ENCODE results near the gene CDYL2.
A peak's percentile ranks its signal among the peaks of the same experiment; 100 is the strongest.

The CDYL2 gene, protein sequence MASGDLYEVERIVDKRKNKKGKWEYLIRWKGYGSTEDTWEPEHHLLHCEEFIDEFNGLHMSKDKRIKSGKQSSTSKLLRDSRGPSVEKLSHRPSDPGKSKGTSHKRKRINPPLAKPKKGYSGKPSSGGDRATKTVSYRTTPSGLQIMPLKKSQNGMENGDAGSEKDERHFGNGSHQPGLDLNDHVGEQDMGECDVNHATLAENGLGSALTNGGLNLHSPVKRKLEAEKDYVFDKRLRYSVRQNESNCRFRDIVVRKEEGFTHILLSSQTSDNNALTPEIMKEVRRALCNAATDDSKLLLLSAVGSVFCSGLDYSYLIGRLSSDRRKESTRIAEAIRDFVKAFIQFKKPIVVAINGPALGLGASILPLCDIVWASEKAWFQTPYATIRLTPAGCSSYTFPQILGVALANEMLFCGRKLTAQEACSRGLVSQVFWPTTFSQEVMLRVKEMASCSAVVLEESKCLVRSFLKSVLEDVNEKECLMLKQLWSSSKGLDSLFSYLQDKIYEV

GRCh38 chr16:80804526-80805383 is at the start of gene CDYL2:
CDYL2 (minus strand) TSS chr16:80804598; CDS start chr16:80804173, 425 bp downstream.
- 0 out of 2 replicates have a peak, but pooled peaks have one; percentile 43 for TF ChIP-seq POLR2A (IDR thresholded peaks at IDR 0.05; ENCODE audit: low read depth, low read length)
- FAIRE-seq: no peak
- DNase-seq (ENCODE audit: insufficient read length, low spot score): peak; percentile 68

DNA sequence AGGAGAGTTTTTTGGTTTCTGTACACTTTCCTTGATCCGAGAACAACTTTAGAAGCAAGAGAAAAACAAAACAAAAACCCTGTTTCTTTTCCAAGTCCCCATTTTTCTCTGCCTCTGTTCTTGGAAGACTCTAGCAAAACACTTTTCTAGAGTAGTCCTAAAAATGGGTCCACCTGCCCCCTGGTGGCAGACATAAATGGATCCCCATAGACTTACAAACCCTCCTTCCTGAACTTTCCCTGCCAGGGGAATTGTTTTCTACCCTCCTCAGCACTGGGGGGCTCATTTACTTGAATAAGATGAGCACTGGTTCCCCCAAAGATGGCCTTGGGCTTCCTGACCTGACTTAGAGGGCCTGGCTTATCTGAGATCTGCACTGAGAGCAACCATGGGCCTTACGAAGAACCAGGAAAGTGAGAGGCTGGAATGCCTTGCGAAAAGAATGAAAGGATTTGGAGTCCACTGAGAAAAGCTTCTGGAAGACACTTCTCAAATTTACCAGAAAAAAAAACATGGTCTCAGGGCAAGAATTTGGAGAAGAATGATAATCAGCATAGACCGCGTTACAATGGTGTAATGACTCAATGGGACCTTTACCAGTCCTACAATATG is 48.0 kb upstream of the CDYL2 start:
- no peak for FAIRE-seq
- TF ChIP-seq POLR2A (IDR thresholded peaks at IDR 0.05; ENCODE audit: low read depth, low read length): no peak
- peak; percentile 18 for DNase-seq (ENCODE audit: insufficient read length, low spot score)

DNA sequence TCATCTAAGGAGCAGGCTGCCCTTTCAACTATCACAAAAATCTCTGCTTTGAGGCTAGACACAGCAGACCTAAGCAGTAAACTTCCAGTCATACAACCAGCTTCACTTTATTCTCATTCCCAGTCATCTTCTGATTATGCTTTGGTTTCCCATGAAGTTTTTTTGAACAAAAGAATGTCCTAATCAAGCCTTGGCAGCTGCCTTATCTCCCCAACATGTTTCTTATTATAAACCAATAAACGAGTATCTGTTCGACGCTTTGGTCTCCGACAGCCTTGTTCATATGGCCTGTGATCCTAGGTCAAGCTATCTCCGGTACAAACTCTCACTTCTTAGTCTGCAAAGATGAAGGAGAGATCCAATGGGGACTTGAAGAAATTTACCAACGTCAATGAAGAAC is 47.4 kb upstream of the CDYL2 start:
- TF ChIP-seq POLR2A (IDR thresholded peaks at IDR 0.05; ENCODE audit: low read depth, low read length): no peak
- FAIRE-seq: no peak
- no peak for DNase-seq (ENCODE audit: insufficient read length, low spot score)

DNA sequence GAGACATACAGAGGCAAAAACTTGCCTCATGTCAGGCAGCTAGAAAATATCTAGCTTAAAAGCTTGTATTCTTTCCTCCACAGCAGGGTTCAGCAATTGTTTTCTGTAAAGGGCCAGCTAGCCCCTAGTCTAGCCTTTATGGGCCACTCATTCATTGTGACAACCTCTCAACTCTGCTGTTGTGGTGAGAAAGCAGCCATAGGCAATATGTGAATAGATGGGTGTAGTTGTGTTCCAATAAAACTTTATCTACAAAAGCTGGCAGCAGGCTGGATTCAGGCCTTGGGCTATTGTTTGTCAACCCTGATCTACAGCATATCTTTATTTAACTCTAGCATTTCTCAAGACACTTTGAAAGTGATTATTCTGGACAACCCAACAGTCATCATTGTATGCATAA is 46.4 kb upstream of the CDYL2 start:
- no peak for TF ChIP-seq POLR2A (IDR thresholded peaks at IDR 0.05; ENCODE audit: low read depth, low read length)
- DNase-seq (ENCODE audit: insufficient read length, low spot score) (no peak), FAIRE-seq (no peak)

DNA sequence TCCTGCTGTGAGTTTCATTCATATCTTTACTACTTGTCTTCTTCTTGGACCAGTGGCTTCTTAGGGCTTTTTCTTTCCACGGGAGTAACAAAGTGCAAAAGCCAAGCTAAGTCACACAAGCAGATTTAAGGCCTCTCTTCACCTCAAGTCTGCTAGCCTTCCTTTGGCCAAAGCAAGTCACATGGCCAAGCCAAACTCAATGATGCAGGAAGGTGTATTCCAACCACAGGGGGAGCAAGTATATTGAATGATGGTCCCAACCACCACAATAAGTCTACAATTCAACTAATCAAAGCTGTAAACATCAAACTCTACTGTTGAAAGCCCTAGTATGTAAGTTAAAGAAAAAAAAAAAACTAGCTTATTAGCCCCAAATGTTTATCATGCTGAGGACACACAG is 44.5 kb upstream of the CDYL2 start:
- FAIRE-seq: no peak
- DNase-seq (ENCODE audit: insufficient read length, low spot score): no peak
- TF ChIP-seq POLR2A (IDR thresholded peaks at IDR 0.05; ENCODE audit: low read depth, low read length): no peak

GRCh38 chr16:80846680-80847079 is 42.3 kb upstream of the CDYL2 start:
- TF ChIP-seq POLR2A (IDR thresholded peaks at IDR 0.05; ENCODE audit: low read depth, low read length): no peak
- DNase-seq (ENCODE audit: insufficient read length, low spot score) (no peak), FAIRE-seq (no peak)

DNA sequence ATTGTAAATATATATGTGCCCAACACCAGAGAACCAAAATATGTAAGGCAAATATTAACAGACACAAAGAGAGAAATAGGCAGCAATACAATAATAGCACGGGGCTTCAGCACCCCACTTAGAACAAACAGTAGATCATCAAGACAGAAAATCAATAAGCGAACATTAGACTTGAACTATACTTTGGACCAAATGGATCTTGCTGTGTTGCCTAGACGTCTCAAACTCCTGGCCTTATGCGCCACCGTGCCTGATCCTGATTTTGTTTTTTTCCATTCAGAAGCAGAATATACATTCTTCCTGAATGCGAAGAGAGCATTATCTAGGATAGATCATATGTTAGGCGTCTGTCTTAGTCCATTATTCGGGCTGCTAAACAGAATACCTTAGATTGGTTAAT is 41.9 kb upstream of the CDYL2 start:
- TF ChIP-seq POLR2A (IDR thresholded peaks at IDR 0.05; ENCODE audit: low read depth, low read length): no peak
- DNase-seq (ENCODE audit: insufficient read length, low spot score) (no peak), FAIRE-seq (no peak)

DNA sequence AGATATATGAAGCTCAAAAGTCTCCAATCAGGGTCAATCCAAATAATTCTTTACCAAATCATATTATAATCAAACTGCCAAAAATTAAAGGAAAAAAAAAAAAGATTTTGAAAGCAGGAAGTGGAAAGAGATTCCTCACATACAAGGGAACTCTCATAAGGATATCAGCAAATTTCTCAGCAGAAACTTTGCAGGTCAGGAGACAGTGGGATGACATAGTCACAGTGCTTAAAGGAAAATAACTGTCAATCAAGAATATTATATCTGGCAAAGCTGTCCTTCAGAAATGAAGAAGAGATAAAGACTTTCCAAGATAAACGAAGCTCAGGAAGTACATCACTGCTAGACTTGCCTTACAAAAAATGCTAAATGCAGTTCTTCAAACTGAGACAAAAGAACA is 40.0 kb upstream of the CDYL2 start:
- FAIRE-seq: no peak
- TF ChIP-seq POLR2A (IDR thresholded peaks at IDR 0.05; ENCODE audit: low read depth, low read length): no peak
- no peak for DNase-seq (ENCODE audit: insufficient read length, low spot score)

- FAIRE-seq (no peak), DNase-seq (ENCODE audit: insufficient read length, low spot score) (no peak)
- TF ChIP-seq POLR2A (IDR thresholded peaks at IDR 0.05; ENCODE audit: low read depth, low read length): no peak
These were observed 36.8 kb upstream of the CDYL2 start for GRCh38 chr16:80841231-80841630.

DNA sequence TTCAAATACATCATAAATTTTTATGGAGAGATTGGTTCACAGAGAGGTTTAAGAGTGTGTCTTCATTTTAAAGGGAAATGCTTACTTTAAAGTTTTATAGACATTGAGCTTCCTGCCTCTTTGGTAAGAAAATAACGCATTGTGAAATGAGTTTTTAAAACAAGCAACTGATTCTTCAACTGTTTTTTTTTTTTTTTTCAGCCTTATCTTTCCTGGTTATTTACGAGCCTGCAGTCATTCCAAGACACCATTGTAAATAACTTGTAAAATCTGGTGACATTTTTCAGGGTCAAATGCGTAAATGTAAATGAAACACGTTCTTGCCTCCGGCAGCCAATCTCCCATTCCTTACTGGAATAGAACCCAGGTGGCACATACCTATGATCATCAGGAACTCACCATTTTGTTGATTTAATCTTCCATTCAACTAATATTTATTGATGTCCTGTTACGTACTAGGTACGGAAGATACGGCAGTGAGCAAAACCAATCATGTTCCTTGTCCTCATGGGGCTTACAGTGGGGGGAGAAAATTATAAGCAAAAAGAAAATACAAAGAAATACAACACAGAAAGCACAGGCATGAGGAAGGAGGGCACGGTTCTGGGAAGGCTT is 33.2 kb upstream of the CDYL2 start:
- FAIRE-seq (no peak), DNase-seq (ENCODE audit: insufficient read length, low spot score) (no peak)
- TF ChIP-seq POLR2A (IDR thresholded peaks at IDR 0.05; ENCODE audit: low read depth, low read length): no peak

GRCh38 chr16:80836846-80837245 is 32.4 kb upstream of the CDYL2 start:
- no peak for TF ChIP-seq POLR2A (IDR thresholded peaks at IDR 0.05; ENCODE audit: low read depth, low read length)
- DNase-seq (ENCODE audit: insufficient read length, low spot score) (no peak), FAIRE-seq (no peak)

DNA sequence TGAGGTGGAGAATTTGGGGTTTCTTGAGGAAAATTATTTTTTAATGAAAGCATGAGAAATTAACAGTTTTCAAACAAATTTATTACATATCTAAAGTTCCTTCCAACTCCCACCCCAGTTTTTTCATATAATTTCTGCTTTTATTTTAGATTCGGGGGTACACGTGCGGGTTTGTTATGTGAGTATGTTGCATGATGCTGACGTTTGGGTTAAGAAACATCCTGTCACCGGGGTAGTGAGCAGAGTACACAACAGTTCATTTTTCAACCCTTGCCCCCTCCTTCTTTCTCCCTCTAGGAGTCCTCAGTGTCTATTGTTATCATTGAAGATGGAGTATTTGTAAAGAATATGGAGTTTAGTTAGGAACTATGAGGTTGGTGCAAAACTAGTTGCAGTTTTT is 31.8 kb upstream of the CDYL2 start:
- no peak for TF ChIP-seq POLR2A (IDR thresholded peaks at IDR 0.05; ENCODE audit: low read depth, low read length)
- DNase-seq (ENCODE audit: insufficient read length, low spot score) (no peak), FAIRE-seq (no peak)

DNA sequence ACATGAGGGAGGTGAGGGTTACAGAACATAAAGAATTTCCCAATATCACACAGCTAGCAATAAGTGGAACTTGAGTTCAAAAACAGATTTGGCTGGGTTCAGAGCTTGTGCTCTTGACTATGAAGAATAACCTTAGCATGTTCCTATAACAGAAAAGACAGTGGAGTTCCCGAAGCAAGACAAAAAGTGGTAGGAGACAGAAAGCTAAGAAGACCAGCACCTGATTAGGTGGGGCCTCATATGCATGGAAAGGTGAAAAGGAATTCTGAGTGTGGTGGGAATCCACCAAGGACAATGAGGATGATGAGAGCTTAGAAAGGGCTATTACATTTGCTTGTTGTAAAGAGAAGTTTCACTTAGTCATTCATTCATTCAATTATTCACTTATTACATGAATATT is 26.6 kb upstream of the CDYL2 start:
- FAIRE-seq (no peak), DNase-seq (ENCODE audit: insufficient read length, low spot score) (no peak)
- no peak for TF ChIP-seq POLR2A (IDR thresholded peaks at IDR 0.05; ENCODE audit: low read depth, low read length)

DNA sequence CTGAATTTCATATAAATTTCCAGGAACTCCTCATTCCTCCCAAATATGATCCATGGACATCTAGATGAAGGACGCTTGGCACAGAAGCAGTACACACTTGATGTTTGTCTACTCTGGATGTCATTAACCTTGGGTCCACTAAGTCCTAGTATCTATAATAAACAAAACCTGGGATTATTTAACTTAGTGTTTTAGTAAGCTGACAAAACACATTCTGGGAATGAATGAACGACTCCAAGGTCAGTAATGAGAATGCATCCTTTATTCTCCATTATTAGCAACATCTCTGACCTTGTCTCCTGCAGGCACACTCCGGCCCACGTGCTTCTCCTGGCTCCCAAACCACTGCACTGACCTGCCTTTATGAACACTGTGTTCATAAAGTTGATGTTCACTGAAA is 24.1 kb upstream of the CDYL2 start:
- DNase-seq (ENCODE audit: insufficient read length, low spot score) (no peak), FAIRE-seq (no peak)
- TF ChIP-seq POLR2A (IDR thresholded peaks at IDR 0.05; ENCODE audit: low read depth, low read length): no peak
